Astrocyte of the hippocampus (primary cell): ENCODE data around the gene ZNF266.

Source experiments
- DNase-seq: peaks from one replicate; pipeline ENCODE4 v3.0.0; 2011; ENCODE audit warnings: low read depth, low spot score

ZNF266 gene

DNA sequence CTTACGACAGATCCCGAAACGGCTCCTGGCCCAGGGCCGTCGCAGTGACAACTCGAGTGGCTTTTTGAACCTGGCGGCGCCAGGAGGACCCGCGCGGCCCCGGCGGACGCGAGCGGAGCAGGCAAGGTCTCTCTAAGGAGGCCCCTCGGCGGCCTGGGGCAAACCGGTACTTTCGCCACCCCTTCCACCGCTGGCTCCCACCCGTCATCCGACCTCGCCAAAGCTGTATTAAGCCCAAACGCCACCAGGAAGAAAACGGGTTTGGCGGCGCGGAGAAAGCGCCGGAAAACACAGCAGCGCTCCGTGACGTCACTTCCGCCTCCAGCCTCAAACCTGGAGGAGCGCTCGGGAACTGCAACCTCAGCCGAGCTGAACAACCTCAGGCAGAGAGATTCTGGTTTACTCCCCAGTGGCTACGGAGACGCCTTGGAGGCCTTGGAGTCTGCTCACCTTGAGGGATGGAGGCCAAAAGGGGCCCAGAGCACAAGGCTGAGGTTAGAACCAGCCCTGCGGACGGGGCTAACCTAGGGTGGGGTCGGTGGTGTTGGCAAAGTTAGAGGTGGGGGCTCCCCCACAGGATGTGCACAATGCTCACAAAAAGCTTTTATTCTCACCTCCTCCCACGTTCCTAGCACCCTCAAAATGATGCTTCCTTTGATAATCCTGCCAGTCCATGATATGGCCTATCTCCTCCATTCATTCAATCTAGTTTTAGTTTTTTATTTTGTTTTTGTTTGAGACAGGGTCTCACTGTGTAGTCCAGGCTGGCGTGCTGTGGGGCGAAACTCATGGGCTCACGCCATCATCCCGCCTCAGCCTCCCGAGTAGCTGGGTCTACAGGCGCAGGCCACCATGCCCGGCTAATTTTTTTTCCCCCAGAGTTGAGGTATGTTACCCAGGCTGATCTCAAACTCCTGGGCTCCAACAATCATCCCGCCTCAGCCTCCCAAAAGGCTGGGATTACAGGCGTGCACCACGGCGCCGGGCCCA lies at the start of gene ZNF266:
ZNF266 (minus strand) TSS at position 295 of the 990 bp plus-strand sequence. CDS start 15,484 bp downstream, outside the sequence.
- peak; percentile 97 for DNase-seq

DNA sequence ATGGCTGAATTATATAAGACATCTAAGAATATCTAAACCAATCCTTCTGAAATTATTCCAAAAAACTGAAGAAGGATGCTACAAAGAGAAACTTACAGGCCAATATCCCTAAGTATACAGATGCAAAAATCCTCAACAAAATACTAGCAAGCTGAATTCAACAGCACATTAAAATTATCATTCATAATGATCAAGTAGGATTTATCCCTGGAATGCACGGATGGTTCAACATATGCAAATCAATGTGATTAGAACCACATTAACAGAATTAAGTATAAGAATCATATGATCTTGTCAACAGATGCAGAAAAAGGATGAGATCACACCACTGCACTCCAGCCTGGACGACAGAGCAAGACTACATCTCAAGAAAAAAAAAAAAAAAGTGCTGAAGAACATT lies 49.8 kb upstream of the ZNF266 start:
- DNase-seq = no peak

DNA sequence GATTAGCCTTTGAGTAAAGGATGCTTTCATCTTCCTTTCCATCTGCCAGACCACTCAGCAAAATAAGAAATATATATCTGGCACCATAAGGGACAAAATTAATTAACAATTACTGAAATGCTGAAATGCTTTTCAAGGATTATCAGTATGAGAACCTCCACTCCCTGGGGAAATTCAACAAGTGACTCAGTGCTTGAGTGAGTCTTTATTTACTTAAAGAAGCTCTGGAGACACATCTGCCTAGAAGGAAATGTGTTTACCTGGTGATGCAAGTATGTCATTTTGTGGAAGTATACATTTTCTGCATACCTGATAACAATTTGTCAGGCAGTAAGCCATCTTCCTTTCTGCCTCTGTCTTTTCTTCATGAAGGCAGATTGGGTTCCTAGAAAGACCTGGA lies 39.6 kb upstream of the ZNF266 start:
- DNase-seq = no peak

DNA sequence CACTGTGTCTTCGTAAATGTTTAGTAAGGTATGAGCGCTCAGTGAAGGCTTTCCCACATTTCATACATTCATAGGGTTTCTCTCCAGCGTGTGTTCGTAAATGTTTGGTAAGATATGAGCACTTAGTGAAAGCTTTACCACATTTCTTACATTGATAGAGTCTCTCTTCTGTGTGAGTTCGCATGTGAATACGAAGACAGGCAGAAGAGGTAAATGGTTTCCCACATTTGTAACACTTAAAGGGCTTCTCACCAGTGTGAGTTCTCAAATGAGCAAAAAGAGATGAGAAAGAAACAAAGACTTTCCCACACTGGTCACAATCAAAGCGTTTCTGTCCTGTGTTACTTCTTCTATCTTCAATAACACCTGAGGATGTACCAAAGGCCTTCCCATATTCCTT lies 31.8 kb upstream of the ZNF266 start:
- DNase-seq = no peak

DNA sequence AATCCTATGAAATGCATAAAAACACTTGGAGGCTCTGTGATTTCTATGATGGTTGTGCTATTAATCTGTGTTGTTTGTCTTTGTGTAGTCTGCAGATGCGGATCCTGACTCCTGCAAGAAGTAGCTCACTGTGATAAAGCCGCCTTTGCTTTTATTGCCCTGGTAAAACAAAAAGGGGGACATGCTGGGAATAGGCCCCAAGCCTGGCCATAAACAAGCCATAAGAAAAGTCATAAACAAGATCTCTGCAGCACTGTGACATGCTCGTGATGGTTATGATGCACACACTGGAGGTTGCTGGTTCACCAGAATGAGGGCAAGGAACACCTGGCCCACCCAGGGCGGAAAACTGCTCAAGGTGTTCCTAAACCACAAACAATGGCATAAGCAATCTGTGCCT lies 26.6 kb upstream of the ZNF266 start:
- no peak for DNase-seq

DNA sequence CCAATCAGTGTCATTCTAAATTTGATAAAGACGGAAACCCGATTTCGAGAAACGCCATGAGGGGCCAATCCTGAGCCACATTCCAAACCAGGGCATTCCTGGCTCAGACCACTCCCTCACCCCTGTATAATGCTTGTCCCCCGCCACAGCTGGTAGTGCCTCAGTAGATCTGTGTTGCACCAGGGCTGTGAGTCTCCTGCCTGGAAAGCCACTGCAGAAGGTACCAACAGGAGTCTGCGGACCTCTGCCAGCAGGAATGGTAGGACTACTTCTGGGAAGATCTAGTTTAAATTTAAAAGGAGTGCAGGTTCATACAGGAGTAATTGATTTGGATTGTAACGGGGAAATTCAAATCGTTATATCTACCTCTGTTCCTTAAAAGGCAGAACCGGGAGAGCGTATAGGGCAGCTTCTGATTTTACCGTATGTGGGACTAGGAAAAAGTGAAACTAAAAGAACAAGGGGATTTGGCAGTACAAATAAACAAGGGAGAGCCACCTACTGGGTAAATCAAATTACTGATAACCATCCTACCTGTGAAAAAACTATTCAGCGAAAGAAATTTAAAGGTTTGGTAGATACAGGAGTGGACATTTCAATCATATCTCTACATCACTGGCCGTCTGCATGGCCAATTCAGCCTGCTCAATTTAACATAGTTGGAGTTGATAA lies 20.8 kb upstream of the ZNF266 start:
- DNase-seq = no peak

DNA sequence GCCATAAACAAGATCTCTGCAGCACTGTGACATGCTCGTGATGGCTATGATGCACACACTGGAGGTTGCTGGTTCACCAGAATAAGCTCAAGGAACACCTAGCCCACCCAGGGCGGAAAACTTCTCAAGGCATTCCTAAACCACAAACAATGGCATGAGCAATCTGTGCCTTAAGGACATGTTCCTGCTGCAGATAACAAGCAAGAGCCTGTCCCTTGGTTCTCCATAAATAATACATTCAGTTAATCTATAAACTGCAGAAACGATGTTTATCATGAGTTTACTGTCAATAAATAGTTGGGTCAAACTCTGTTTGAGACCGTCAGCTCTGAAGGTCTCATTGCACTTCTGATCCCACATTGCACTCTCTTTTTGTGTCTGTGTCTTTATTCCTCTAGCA lies 18.6 kb upstream of the ZNF266 start:
- DNase-seq = no peak

DNA sequence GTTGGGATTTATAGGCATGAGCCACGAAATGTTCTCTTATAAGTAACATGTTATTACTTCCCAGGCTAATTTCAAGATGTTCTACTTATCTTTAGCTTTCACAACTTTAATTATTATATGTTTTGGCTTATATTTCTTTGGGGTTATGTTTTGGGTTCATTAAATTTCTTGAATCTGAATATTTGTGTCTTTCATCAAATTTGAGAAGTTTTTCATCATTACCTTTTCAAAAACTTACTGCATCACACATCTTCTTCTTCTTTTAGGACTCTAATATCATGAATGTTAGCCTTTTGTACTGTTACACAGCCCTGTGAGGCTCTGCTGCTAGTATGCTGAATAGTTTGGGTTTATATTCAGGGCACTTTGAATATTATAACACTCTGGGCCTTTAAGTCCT lies 9.7 kb upstream of the ZNF266 start:
- DNase-seq = no peak

DNA sequence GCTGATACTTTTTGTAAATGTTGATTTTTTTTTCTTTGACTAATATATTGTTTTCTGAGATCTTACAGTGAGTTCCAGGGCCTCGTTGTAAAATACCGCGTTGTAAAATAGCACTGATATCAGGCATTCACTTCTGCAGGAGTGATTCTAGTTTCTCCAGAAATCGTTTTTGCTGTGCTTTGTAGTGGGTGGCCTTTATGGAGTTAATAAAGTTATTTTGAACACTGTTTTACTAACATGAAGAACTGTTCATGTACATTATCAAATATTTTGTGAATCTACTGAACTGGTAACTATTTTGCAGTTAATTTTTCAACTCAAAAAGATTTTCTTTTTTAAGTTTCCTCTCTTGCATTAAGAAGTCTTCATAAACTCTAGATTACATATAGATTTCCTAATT lies 985 bp upstream of the ZNF266 start:
- DNase-seq = no peak

DNA sequence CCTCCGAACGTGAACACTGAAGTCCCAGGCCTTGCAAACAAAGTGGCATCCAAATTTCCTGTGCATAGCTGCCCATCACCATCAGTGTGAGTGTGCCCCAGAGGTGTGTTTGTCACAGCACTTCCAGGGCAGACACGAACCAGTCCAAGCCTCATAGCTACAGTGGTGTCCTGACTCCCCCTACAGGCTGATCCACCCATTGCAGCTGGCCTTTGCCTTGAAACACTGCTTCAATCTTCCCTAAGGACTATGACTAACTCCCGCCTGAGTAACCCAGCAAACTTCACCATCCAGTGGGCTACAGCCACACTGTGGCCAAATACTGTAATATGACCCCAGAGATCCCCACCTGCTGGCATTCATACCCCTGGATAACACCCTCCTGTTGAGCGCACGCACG lies 3.9 kb downstream of the ZNF266 start:
- DNase-seq = peak; percentile 25

DNA sequence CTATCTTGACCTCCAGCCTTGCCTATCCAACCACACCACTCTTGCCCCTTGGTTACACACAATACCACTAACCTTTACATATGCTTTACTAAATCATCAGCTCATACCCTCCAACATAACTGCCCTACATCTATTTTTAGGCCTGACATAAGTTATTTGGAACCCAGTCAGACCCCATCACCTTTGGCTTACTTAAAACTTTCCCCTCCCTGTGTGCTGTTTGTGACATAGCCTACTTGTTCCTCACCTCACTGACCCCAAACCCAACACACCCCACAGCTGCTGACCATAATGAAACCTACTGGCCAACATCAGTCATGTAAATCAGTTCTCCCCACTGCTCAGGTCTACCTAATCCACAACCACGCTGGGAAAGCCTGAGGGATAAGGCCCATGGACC lies 4.9 kb downstream of the ZNF266 start:
- DNase-seq = no peak

DNA sequence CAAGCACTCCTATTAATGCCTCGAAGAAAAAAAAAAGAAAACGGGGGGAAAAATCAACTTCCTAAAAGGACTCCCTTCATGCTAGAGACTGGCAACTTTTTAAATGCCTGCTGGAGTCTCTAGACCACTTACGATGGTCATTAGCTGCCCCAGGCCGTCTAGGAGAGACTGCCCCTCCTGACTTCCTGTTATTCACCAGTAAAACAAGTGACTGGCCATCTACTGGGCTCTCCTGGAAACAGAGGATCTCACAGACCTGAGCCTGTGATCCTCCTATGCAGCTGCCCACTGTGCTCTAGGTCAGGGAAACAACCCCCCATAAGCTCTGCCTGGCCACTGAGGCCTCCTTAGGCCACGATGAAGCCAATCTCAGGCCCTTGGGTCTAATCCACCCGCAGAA lies 7.4 kb downstream of the ZNF266 start:
- DNase-seq = no peak

DNA sequence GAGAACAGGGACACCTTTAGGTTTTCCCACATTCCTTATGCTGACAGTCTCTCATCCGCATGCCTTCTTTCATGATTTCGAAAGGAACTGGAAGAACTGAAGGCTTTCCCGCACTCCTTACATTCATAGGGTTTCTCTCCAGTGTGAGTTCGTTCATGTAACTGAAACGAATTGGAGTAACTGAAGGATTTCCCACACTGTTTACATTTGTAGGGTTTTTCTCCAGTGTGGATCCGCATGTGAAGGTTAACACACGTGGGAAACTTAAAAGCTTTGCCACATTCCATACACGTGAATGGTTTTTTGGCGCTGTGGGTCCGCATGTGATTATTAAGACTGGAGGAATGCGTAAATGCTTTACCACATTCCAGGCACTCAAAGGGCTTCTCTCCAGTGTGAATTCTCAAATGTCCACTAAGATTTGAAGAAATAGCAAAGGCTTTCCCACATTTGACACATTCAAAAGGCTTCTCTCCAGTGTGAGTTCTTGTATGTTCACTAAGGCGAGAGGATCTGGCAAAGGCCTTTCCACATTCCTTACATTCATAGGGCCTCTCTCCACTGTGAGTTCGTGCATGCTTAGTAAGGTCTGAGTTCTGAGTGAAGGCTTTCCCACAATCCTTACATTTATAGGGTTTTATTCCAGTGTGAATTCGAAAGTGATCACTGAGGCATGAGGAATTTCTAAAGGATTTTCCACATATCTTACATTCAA lies 22.0 kb downstream of the ZNF266 start:
- DNase-seq = no peak

DNA sequence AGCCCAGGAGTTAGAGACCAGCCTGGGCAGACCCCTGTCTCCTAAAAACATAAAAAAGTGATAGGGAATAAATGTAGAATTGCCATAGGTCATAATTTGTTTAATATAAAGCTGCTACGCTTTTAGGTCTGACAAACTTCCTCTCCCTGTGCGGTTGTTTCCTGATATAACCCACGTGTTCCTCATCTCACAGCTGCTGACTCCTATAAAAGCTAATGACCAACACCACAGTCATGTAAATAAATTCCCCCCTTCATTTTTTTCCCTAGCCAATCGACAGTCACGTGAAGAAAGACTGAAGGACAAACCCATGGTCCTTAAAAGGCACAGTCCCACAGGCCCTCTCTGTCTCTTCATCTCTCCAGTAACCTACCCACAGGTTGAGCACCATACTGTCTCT lies 27.5 kb downstream of the ZNF266 start:
- no peak for DNase-seq

DNA sequence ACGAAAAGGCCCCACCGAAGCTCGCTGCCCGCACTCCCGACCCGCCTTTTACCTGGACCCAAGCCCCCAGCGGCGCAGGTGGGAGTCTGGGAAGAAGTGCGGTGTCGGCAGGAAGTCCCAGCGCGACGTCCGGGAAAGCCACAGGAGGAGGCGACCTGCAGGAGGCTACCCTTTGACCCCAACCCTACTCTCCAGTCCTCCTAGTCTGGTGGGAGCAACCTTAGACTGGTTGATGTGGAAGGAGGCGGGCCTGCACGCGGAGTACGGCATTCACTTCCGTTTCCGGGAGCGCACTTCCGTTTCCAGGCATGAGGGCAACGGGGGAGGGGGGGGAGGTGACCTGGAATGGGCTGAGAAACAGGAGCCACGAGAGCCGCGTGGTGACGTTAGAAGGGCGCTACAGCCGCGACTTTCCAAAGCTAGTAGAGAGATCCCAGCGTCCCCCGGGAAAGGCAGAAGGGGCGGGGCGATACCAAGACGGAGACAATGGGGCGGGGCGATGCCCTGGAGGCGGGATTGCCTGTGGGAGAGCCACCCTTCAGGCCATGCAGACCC lies 28.5 kb downstream of the ZNF266 start:
- DNase-seq = peak; percentile 94

DNA sequence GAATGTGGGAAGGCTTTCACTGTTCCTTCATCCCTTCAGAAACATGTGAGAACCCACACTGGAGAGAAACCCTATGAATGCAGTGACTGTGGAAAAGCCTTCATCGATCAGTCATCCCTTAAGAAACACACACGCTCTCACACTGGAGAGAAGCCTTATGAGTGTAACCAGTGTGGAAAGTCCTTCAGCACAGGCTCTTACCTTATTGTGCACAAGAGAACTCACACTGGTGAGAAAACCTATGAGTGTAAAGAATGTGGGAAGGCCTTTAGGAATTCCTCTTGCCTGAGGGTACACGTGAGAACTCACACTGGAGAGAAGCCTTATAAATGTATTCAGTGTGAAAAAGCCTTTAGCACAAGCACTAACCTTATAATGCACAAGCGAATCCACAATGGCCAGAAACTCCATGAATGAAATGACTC lies 54.0 kb downstream of the ZNF266 start:
- DNase-seq = peak; percentile 2

DNA sequence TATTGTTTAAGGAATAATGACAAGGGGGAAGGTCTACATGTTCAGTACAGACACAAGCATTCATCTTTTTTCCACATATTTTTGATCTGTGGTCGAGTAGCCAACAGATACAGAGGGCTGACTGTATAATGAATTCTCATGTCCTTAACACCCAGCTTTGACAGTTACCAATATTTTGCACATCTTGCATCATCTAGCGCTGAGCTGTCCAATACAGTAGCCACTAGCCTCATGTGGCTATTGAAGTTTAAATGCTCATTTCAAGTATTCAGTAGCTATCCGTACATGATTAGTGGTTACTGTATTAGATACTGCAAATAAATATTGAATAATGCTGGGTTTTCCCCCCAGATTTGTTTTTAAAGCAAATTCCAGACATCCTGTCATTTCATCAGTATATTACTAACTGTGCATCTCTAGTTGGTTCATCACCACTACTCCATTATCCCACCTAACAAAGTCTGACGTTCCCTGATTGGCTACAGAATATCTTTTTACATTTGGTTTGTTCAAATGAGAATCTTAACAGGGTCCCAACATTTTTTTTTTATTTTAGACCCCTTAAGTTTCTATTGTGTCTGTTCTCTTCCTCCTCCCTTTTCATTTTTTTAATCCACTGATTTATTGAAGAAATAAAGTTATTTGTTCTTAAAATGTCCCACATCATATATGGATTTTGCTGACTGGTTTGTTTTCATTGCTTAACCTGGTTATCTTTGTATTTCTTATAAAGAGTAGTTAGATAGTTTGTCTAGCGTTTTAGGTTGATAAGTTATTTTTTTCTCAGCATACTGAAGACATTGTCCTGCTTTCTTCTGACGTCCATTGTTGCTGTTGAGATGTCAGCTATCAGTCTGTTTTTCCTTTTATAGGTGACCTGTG lies 64.4 kb downstream of the ZNF266 start:
- no peak for DNase-seq

DNA sequence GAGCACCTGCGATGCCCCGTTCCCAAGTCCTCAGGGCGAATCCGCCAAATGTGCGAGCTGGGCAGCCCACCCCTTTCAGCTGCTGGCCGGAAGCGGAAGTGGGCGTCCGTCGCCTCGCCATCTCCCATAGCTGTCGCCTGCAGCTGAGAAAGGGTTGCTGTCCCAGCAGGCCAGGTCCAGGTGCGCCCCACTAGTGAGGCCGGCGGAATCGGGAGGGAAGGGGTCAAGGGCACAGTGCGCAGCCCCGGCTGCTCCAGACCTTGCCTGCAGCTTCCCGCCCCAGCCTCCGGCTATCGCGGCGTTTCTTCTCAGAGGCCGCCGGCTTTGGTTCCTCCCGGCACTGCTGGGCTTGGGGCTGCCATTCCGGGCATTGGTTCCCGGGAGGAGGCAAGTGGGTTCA lies 72.5 kb downstream of the ZNF266 start, which contains the start of gene ZNF177:
ZNF177 (plus strand) TSS at position 109 of the 400 bp plus-strand sequence. CDS start 15,299 bp downstream, outside the sequence.
- DNase-seq = peak; percentile 61
